ENCODE measurements around the gene RANGRF.
"Not testable (repeated sequence)": the region's sequence is repeated elsewhere in the genome, so short reads cannot be mapped to it uniquely, and the experiment has no call there.

RANGRF gene, protein sequence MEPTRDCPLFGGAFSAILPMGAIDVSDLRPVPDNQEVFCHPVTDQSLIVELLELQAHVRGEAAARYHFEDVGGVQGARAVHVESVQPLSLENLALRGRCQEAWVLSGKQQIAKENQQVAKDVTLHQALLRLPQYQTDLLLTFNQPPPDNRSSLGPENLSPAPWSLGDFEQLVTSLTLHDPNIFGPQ

GRCh38 chr17:8288336-8289102 lies at the start of gene RANGRF:
TSS of gene RANGRF (plus strand) at chr17:8288670. CDS start at chr17:8288789, 119 bp downstream.
- DNase-seq, result peak; percentile 91

- DNase-seq, result no peak
Measured at GRCh38 chr17:8243827-8244226, 44.6 kb upstream of the RANGRF start.

DNA sequence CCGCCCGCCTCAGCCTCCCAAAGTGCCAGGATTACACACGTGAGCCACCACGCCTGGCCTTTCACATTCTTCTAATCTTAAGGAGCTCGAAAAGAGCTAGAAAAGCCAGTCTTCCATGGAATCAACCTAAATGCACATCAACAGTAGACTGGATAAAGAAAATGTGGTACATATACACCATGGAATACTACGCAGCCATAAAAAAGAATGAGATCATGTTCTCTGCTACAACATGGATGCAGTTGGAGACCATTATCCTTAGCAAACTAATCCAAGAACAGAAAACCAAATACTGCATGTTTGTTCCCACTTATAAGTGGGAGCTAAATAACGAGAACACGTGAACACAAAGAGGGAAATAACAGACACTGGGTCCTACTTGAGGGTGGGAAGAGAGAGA lies 43.7 kb upstream of the RANGRF start:
- no peak for DNase-seq

DNA sequence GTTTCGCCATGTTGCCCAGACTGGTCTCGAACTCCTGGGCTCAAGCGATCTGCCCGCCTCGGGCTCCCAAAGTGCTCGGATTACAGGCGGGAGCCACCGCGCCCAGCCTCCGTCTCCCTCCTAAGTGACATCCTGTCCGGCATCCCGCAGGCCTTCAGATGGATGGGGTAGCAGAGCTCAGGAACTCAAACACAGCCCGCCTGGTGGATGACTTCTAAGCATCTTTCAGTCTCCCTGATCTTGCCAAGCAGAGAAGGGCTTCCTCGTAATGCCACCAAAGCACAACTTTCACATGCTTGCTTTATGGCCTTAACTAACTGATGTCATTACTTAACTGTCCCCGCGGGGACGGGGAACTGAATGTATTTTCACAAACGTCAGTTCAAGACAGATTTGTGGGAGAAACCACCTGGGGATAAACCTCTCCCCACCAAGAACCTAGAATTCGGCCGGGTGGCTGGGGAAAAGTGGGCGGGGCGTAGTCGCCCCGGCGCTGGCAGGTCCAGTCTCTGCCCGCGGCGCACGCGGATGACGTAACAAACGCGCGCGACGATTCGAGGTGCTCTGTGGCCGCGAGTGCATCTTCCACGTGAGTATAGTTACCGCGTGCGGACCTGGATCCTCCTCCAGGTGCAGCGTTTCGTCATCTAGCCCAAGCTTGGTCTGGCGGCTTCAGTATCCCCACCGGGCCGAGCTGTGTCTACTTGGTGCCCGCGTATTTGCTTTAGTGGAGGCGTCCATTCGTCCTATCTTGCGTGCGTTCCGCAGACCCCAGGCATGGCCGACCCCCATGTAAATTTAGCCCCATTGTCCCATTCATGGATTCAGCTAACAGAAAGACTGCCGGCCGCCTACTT lies 39.5 kb upstream of the RANGRF start, which contains the start of gene PFAS:
Gene PFAS, plus strand, starts transcription at position 539 of the 857 bp plus-strand sequence. CDS start 4,649 bp downstream, outside the sequence.
- DNase-seq, result peak; percentile 91

GRCh38 chr17:8249621-8250500 lies 38.6 kb upstream of the RANGRF start:
- DNase-seq, result no peak

DNA sequence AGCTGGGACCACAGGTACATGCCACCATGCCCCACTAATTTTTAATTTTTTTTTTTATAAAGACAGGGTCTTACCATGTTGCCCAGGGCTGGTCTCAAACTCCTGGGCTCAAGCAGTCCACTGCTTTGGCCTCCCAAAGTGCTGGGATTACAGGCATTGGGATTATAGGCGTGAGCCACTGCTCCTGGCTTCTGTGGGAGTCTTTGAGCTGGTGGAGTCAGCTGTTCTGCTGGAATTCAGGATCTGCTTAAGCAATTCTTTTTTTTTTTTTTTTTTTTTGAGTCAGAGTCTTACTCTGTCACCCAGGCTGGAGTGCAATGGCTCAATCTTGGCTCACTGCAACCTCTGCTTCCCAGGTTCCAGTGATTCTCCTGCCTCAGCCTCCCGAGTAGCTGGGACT lies 37.1 kb upstream of the RANGRF start:
- DNase-seq, result not testable (repeated sequence)

- DNase-seq, result no peak
Measured at GRCh38 chr17:8253801-8254200, 34.7 kb upstream of the RANGRF start.

- no peak for DNase-seq
Measured at GRCh38 chr17:8254881-8255280, 33.6 kb upstream of the RANGRF start.

DNA sequence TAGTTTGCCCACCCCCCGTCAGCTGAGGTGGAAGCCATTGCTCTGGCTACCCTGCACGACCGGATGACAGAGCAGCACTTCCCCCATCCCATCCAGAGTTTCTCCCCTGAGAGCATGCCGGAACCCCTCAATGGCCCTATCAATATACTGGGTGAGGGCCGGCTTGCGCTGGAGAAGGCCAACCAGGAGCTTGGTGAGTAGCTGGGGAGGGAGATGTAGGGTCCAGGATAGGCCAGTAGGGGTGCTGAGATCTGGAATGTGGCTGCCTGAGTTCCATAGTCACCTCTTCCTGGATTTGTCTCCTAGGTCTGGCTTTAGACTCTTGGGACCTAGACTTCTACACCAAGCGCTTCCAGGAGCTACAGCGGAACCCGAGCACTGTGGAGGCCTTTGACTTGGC lies 33.0 kb upstream of the RANGRF start:
- DNase-seq, result no peak

GRCh38 chr17:8256291-8256690 lies 32.2 kb upstream of the RANGRF start:
- DNase-seq, result no peak

DNA sequence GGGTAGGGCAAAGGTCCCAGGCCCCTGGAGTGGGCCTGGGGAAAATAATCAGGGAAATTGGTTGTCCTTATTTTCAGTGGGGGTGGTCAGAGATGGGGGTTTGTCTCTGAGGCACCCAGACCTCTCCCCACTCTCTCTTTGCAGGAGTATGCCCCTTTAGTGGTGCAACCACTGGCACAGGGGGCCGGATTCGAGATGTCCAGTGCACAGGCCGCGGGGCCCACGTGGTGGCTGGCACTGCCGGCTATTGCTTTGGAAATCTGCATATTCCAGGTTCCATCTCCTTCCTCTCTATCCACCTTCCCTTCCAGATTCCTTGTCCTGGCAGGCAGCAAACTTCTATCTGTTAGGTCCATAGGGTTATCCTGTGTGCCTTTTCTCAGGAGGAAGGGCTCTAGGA lies 31.8 kb upstream of the RANGRF start:
- no peak for DNase-seq

DNA sequence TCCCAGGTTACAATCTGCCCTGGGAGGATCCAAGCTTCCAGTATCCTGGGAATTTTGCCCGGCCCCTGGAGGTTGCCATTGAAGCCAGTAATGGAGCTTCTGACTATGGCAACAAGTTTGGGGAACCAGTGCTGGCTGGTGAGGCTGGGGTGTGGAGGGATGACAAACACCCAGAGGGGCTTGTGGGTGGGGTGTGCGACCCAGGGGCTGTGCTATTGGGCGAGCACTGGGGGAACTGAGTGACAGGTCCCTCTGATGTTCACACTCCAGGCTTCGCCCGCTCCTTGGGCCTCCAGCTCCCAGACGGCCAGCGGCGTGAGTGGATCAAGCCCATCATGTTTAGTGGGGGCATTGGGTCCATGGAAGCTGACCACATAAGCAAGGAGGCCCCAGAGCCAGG lies 30.7 kb upstream of the RANGRF start:
- no peak for DNase-seq

- DNase-seq, result no peak
Measured at GRCh38 chr17:8264320-8264719, 24.1 kb upstream of the RANGRF start.

- no peak for DNase-seq
Measured at GRCh38 chr17:8264836-8265542, 23.5 kb upstream of the RANGRF start.

DNA sequence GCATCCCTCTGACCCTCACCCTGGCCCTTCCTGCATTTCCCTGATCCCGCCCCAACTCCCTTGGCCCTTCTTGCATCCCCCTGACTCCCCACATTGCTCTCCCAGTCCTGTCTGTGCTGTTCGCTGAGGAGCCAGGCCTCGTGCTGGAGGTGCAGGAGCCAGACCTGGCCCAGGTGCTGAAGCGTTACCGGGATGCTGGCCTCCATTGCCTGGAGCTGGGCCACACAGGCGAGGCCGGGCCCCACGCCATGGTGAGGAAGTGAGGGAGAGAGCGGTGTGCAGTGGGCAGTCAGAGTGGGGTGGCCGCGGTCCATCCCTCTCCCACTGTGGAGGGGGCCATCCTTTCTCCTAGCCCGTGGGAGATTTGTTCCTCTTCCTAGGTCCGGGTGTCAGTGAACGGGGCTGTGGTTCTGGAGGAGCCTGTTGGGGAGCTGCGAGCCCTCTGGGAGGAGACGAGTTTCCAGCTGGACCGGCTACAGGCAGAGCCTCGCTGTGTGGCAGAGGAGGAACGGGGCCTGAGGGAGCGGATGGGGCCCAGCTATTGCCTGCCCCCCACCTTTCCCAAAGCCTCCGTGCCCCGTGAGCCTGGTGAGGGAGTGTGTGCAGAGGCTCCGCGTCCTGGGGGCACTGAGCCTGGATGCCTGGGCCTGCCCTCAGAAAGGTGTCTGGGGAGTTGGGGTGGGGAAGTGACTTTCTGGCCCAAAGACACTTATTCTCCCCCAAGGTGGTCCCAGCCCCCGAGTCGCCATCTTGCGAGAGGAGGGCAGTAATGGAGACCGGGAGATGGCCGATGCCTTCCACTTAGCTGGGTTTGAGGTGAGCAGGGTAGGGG lies 21.6 kb upstream of the RANGRF start:
- no peak for DNase-seq

DNA sequence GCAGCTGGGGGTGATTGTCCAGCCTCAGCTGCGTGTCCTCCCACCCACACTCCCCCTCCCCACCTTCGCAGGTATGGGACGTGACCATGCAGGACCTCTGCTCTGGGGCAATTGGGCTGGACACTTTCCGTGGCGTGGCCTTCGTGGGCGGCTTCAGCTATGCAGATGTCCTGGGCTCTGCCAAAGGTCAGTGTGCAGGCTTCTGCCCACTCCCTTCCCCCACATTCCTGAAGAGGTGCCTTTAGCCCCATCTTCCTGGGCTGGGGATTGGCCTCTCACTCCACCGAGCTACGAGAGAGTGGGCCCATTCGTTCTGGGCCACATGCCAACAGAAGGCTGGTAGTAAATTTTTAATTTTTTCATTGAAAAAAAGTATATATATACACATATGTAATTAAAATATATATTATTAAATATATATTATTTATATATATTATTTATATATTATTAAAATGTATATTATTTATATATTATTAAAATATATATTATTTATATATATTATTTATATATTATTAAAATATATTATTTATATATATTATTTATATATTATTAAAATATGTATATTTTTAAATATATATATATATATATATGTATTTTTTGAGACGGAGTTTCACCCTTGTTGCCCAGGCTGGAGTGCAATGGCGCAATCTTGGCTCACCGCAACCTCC lies 20.9 kb upstream of the RANGRF start:
- no peak for DNase-seq

DNA sequence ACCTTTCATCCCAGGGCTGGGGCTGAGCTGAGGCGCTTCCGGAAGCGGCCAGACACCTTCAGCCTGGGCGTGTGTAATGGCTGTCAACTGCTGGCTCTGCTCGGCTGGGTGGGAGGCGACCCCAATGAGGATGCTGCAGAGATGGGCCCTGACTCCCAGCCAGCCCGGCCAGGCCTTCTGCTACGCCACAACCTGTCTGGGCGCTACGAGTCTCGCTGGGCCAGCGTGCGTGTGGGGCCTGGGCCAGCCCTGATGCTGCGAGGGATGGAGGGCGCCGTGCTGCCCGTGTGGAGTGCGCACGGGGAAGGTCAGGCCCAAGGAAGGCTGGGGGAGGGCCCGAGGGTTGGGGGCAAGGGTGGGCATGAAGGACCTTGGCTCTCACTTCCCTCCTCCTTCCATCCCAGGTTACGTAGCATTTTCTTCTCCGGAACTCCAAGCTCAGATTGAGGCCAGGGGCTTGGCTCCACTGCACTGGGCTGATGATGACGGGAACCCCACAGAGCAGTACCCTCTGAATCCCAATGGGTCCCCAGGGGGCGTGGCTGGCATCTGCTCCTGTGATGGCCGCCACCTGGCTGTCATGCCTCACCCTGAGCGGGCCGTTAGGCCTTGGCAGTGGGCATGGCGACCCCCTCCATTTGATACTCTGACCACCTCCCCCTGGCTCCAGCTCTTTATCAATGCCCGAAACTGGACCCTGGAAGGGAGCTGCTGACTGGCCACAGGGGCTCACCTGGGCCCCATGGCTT lies 19.7 kb upstream of the RANGRF start:
- no peak for DNase-seq

DNA sequence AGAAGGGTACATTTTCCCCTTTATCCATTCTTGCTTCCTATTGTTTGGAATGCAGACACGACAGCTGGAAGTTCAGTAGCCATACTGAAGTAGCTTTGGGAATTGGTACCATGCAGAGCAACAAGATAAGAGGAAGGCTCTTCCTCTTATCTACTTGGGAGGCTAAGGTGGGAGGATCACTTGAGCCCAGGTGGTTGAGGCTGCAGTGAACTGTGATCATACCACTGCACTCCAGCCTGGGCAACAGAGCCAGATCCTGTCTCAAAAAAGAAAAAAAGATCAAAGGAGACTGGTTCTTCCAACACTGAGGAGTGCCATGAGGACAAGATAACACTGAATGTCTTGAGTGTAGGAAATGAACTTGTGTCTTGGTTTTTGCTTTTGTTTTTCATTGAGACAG lies 16.0 kb upstream of the RANGRF start:
- DNase-seq, result no peak

- no peak for DNase-seq
Measured at GRCh38 chr17:8273884-8274444, 14.5 kb upstream of the RANGRF start.

Data from NCI-H1105 treated with DMSO at 0.1 percent for 48 hours (cell line).